ENCODE data around the gene PER2.
A peak's percentile ranks its signal among the peaks of the same experiment; 100 is the strongest.

The PER2 gene

GRCh38 chr2:238235856-238236255 lies 52.6 kb downstream of the PER2 start:
- DNase-seq (ENCODE audit: insufficient read length, low spot score) (no peak), FAIRE-seq (no peak)

- FAIRE-seq, result no peak
- DNase-seq (ENCODE audit: insufficient read length, low spot score), result no peak
Observed at GRCh38 chr2:238235331-238235732, 53.1 kb downstream of the PER2 start.

- no peak for DNase-seq (ENCODE audit: insufficient read length, low spot score)
Observed at GRCh38 chr2:238233625-238234024, 54.8 kb downstream of the PER2 start.

GRCh38 chr2:238231809-238232208 lies 56.6 kb downstream of the PER2 start:
- no peak for FAIRE-seq
- no peak for DNase-seq (ENCODE audit: insufficient read length, low spot score)

More at GRCh38 chr2:238233625-238234024, 54.8 kb downstream of the PER2 start:
- no peak for FAIRE-seq

GRCh38 chr2:238231251-238231793 lies 57.1 kb downstream of the PER2 start:
- no peak for DNase-seq (ENCODE audit: insufficient read length, low spot score)
- no peak for FAIRE-seq

- no peak for FAIRE-seq
- no peak for DNase-seq (ENCODE audit: insufficient read length, low spot score)
Observed at GRCh38 chr2:238230699-238231098, 57.7 kb downstream of the PER2 start.

GRCh38 chr2:238228700-238229099 lies 59.7 kb downstream of the PER2 start:
- FAIRE-seq (no peak), DNase-seq (ENCODE audit: insufficient read length, low spot score) (no peak)

GRCh38 chr2:238227587-238228032 lies 60.8 kb downstream of the PER2 start:
- no peak for DNase-seq (ENCODE audit: insufficient read length, low spot score)
- FAIRE-seq, result no peak

- DNase-seq (ENCODE audit: insufficient read length, low spot score) (no peak), FAIRE-seq (no peak)
Observed at GRCh38 chr2:238226698-238227586, 61.5 kb downstream of the PER2 start.

GRCh38 chr2:238225911-238226697 lies 62.3 kb downstream of the PER2 start:
- FAIRE-seq (no peak), DNase-seq (ENCODE audit: insufficient read length, low spot score) (no peak)

- DNase-seq (ENCODE audit: insufficient read length, low spot score), result no peak
- FAIRE-seq, result no peak
Observed at GRCh38 chr2:238225121-238225520, 63.3 kb downstream of the PER2 start.

- no peak for DNase-seq (ENCODE audit: insufficient read length, low spot score)
- no peak for FAIRE-seq
Observed at GRCh38 chr2:238224356-238225035, 63.9 kb downstream of the PER2 start.

- DNase-seq (ENCODE audit: insufficient read length, low spot score) (no peak), FAIRE-seq (no peak)
Observed at GRCh38 chr2:238220892-238221521, 67.4 kb downstream of the PER2 start.

- FAIRE-seq, result no peak
- no peak for DNase-seq (ENCODE audit: insufficient read length, low spot score)
Observed at GRCh38 chr2:238220274-238220891, 68.0 kb downstream of the PER2 start.

- DNase-seq (ENCODE audit: insufficient read length, low spot score) (no peak), FAIRE-seq (no peak)
Observed at GRCh38 chr2:238216651-238217184, 71.7 kb downstream of the PER2 start.

- FAIRE-seq, result no peak
- DNase-seq (ENCODE audit: insufficient read length, low spot score), result no peak
Observed at GRCh38 chr2:238207006-238207405, 81.4 kb downstream of the PER2 start.

GRCh38 chr2:238203973-238204683 lies 84.3 kb downstream of the PER2 start:
- FAIRE-seq (peak; percentile 9), DNase-seq (ENCODE audit: insufficient read length, low spot score) (no peak)

GRCh38 chr2:238203094-238203972 lies 85.1 kb downstream of the PER2 start, which contains the start of gene ILKAP:
Gene ILKAP, minus strand, starts transcription at chr2:238203695. Its CDS starts 142 bp downstream, at chr2:238203553.
- peak; percentile 99 for DNase-seq (ENCODE audit: insufficient read length, low spot score)
- peak; percentile 92 for FAIRE-seq

Measured in HTR-8/SVneo (cell line).